Psoas muscle (tissue), 8 donors: ENCODE measurements around the gene SLC24A4. TPM values are rescaled to one million over a fixed set of nuclear protein-coding genes. Genes with fewer than 3 reads are reported as not detected.
A peak's percentile ranks its signal among the peaks of the same experiment; 100 is the strongest.

ENCODE experiments used
- ATAC-seq, 4 donors: fragments of 200-7000 bp; cut with Tn5 transposase; one replicate each; pipeline ENCODE4 v1.9.1; 2020; ENCODE audit warnings: moderate library complexity in 3 of 4, mild to moderate bottlenecking in 2 of 4
- DNase-seq, 2 donors: peaks; one replicate each; pipeline ENCODE4 v3.0.0-alpha.2; 2020
- H3K27ac ChIP-seq: fragments of 200-600 bp; one replicate; pipeline ENCODE4 v1.8.0; 2022
- H3K27me3 ChIP-seq, 3 donors: fragments of 200-600 bp in 1 of 3; one replicate each; pipeline versions ENCODE4 v1.6.1 to v1.8.0; 2013 to 2022; ENCODE audit warnings: low read length in 2 of 3, mild to moderate bottlenecking in 2 of 3, moderate library complexity in 1 of 3; ENCODE audit not compliant: insufficient read depth in 3 of 3
- H3K36me3 ChIP-seq, 2 donors: fragments of 200-600 bp in 1 of 2; one replicate each; pipeline versions ENCODE4 v1.6.1 to v1.8.0; 2013 to 2022; ENCODE audit warnings: low read depth in 1 of 2, mild to moderate bottlenecking in 1 of 2, moderate library complexity in 1 of 2; ENCODE audit not compliant: insufficient read depth in 1 of 2
- H3K4me1 ChIP-seq: fragments of 200-600 bp; one replicate; pipeline ENCODE4 v1.8.0; 2022
- H3K4me3 ChIP-seq: fragments of 200-600 bp; one replicate; pipeline ENCODE4 v1.8.0; 2022; ENCODE audit warnings: mild to moderate bottlenecking
- H3K9me3 ChIP-seq: fragments of 200-600 bp; one replicate; pipeline ENCODE4 v1.8.0; 2022
- WGBS, 3 donors: extraction: QIAGEN DNeasy Blood & Tissue Kit; methylation state at CpG; one replicate each; pipeline versions ENCODE4 v1.1.6 to v1.1.7; 2013; 5-methylcytosine and 5-hydroxymethylcytosine counted together
- intact Hi-C, 2 donors: fragments of 100-400 bp; cut with DNase I; formaldehyde crosslinking; loops; one replicate each; pipeline versions ENCODE4 v1.11.0 to v1.14.2; 2022
- polyA plus RNA-seq, 3 donors: library from polyadenylated mRNA; stranded (reverse); fragments of 200-250 nt; gene quantifications; one replicate each; pipeline ENCODE4 v1.2.3, GENCODE V29; 2013
- total RNA-seq, 4 donors: library from RNA; stranded (reverse); fragmentation: NEBNext Ultra II Directional in 2 of 4; extraction: Animal tissue kit (Norgen Biotek cat#: 25700) in 2 of 4; gene quantifications; one replicate each; pipeline versions ENCODE4 v1.2.1 to v1.2.4, GENCODE V29; 2021 to 2023
- TF ChIP-seq, protein P1 (sequence below): fragments of 200-600 bp; IDR thresholded peaks from one replicate; pipeline ENCODE4 v1.8.0; 2022; ENCODE audit warnings: antibody characterized with exemption
- donor health status: healthy with polysubstance abuse.
- donor health status: DM: no; HTN: no; CAD: no; lungs with moderate emphysema.
- donor health status: Bipolar disorder and iron deficiency.
- donor health status: healthy.
- donor health status: DM: yes; HTN: yes; CAD: no.
- donor health status: DM: no; HTN: no; CAD: no.
- donor health status: DM: no; HTN: no; CAD: no.
- donor health status: DM: yes; HTN: yes; CAD: no.

The SLC24A4 gene
- total and polyA plus RNA-seq, 7 donors = 0.21 to 2.3 (median 0.34) TPM

DNA sequence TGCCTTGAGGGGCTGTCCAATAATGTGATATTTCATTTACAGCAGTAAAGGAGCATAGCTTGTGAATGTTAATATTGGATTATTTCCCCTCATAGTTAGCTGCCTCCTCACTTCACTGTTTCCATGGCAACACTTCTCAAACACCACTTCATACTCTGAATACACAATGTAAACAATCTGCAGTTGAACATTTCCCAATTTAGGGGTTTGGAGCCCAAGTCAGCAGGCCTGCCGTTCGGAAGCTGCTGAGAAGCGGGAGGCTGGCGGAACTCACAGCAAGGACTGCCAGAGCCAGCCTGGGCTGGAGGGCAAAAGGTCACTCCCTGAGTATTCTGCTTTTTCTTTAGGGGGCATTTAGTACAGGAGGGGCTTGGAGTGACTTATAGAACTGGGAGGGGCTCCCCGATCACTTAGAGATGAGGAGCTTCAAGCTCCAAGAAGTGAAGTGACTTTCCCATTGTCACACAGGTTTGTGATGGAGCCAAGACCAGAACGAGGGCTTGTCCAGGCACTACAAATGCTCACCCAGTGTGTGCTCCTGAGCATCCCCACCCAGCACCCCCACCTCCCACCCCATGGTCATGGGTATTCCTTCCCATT is 12.1 kb upstream of the SLC24A4 start:
- no peaks in the 10 kb centered on the region for H3K4me1 ChIP-seq
- no peaks in the 10 kb centered on the region for H3K36me3 ChIP-seq
- no peak for ATAC-seq
- TF ChIP-seq, protein P1, sequence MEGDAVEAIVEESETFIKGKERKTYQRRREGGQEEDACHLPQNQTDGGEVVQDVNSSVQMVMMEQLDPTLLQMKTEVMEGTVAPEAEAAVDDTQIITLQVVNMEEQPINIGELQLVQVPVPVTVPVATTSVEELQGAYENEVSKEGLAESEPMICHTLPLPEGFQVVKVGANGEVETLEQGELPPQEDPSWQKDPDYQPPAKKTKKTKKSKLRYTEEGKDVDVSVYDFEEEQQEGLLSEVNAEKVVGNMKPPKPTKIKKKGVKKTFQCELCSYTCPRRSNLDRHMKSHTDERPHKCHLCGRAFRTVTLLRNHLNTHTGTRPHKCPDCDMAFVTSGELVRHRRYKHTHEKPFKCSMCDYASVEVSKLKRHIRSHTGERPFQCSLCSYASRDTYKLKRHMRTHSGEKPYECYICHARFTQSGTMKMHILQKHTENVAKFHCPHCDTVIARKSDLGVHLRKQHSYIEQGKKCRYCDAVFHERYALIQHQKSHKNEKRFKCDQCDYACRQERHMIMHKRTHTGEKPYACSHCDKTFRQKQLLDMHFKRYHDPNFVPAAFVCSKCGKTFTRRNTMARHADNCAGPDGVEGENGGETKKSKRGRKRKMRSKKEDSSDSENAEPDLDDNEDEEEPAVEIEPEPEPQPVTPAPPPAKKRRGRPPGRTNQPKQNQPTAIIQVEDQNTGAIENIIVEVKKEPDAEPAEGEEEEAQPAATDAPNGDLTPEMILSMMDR = no peak
- DNase-seq = no peak
- H3K27me3 ChIP-seq = no peaks in the 10 kb centered on the region
- no peak overlapping the region for H3K27ac ChIP-seq
- whole genome bisulfite sequencing, 3 donors = 80 to 82% (median 80%) methylated on average over 6 of the region's 6 CpGs
- intact Hi-C loops = no loop called here
- H3K4me3 ChIP-seq = no peak overlapping the region
- no peaks in the 10 kb centered on the region for H3K9me3 ChIP-seq

DNA sequence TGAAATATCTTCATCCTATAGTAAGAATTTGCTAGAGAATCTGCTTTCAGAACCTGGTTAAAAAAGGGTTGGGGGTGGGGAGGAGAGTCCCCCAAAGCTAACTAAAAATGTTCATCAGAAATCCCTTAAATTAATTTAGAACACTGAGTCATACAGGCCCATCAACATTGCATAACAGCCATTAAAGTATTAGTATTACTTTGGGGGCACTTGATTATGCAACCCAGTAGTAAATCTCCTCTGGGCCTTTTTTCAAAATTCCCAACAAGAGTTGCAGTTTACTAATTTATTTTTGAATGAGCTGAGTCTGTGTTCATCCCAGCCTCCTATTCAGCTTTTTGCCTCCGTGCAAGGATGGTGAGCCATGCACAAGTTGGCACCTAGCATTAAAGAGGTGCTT is 8.8 kb upstream of the SLC24A4 start:
- 14 to 70% (median 41%) methylated on average over 1 of the region's 1 CpG for WGBS, 3 donors

DNA sequence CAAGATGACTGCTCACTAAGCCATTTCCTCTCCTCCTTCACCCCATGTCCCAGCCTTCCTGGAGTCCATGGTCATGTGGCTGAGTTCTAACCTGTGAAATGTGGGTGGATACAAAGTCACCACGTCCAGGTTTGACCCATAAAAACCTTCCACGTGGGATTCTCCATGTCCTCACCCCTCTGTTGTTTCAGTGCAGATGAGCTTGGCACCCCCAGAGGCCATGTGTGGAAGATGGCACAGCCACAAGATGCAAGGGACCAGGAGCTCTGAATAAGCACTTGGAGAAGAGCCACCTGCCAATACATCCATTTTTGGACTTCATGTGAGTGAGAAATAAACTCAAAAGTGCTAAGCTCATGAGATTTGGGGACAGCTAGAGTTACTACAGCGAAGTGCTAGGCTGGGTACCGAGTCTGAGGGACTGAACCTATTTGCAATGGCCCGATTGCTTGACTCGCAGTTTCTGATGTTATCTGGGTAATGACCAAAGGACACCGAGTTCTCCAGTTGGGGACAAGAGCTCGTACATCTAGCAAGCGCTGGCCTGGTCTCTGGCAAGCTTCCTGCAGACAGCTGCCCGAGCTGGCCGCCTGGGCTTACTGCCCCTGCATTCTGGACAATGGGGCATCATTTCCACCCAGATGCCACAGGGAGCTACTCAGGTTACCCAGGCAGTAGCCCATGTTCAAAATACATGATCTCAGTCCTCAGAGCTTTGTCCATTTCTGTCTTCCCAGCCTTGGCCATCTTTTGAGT is 7.7 kb upstream of the SLC24A4 start:
- H3K36me3 ChIP-seq = no peaks in the 10 kb centered on the region
- no peaks in the 10 kb centered on the region for H3K27me3 ChIP-seq
- intact Hi-C loops = no loop called here
- no peak overlapping the region for H3K4me3 ChIP-seq
- ATAC-seq = peak; percentile 82 to 92 (median 92)
- TF ChIP-seq, protein P1 = no peak
- DNase-seq = peak; percentile 58 to 80
- H3K9me3 ChIP-seq = no peaks in the 10 kb centered on the region
- no peaks in the 10 kb centered on the region for H3K4me1 ChIP-seq
- 27 to 49% (median 29%) methylated on average over 11 of the region's 11 CpGs for WGBS, 3 donors
- no peak overlapping the region for H3K27ac ChIP-seq

More for the DNA sequence above, 8.8 kb upstream of the SLC24A4 start:
- ATAC-seq (peak in 1 of 4 donors; percentile 39), DNase-seq (no peak)
- intact Hi-C loops = no loop called here
- Histone ChIP-seq H3K27ac (no peak overlapping the region), H3K9me3 (no peaks in the 10 kb centered on the region), H3K36me3 (no peaks in the 10 kb centered on the region), H3K27me3 (no peaks in the 10 kb centered on the region), H3K4me3 (no peak overlapping the region), H3K4me1 (no peaks in the 10 kb centered on the region)
- TF ChIP-seq, protein P1 = no peak

DNA sequence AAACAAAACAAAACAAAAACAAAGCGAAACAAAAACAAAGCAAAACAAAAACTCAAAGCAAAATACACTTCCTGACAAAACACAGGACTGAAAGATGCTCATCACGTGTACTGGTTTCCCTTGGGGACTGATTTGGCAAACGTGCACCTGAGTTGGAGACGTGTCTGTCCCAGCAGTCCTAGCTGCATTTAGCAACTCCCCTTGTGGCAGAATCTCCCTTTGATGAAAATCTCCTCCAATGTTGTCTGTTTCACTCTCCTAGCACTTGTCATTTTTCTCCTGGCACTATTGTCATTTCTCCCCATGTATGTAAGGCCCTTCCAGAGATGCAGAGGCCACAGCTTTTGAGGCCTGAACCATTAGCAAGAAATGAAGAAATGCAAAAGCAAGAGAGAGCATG is 6.8 kb upstream of the SLC24A4 start:
- TF ChIP-seq, protein P1 = no peak
- Histone ChIP-seq H3K4me1 (no peaks in the 10 kb centered on the region), H3K36me3 (no peaks in the 10 kb centered on the region), H3K9me3 (no peaks in the 10 kb centered on the region), H3K27me3 (no peaks in the 10 kb centered on the region), H3K27ac (no peak overlapping the region), H3K4me3 (no peak overlapping the region)
- WGBS, 3 donors = 3 to 26% (median 4%) methylated on average over 4 of the region's 4 CpGs
- peak in 1 of 2 donors; percentile 67 for DNase-seq
- intact Hi-C loops = no loop called here
- ATAC-seq = no peak
